DMS153 treated with DMSO at 0.1 percent for 48 hours (cell line): ENCODE results near the gene CLDN6.

ENCODE experiments used
- DNase-seq: peaks from one replicate; lab custom pipeline; 2025; ENCODE audit not compliant: unreplicated experiment; lab: John Stamatoyannopoulos, UW

The CLDN6 gene

GRCh38 chr16:2990891-2991290, 27.1 kb downstream of the CLDN6 start:
- no peak for DNase-seq

GRCh38 chr16:2988590-2989099, 29.3 kb downstream of the CLDN6 start:
- DNase-seq: no peak

GRCh38 chr16:2987833-2988232, 30.1 kb downstream of the CLDN6 start:
- DNase-seq: no peak

GRCh38 chr16:2987286-2987685, 30.7 kb downstream of the CLDN6 start:
- no peak for DNase-seq

GRCh38 chr16:2986623-2987188, 31.3 kb downstream of the CLDN6 start:
- DNase-seq: no peak

- DNase-seq: no peak
These were observed 32.1 kb downstream of the CLDN6 start for GRCh38 chr16:2985893-2986355.

- no peak for DNase-seq
These were observed 32.5 kb downstream of the CLDN6 start for GRCh38 chr16:2985462-2985861.

- DNase-seq: peak; percentile 58
These were observed 34.3 kb downstream of the CLDN6 start for GRCh38 chr16:2983706-2984136.

- no peak for DNase-seq
These were observed 35.6 kb downstream of the CLDN6 start for GRCh38 chr16:2982402-2982801.

- DNase-seq: no peak
These were observed 36.1 kb downstream of the CLDN6 start for GRCh38 chr16:2981899-2982250.

- no peak for DNase-seq
These were observed 36.6 kb downstream of the CLDN6 start for GRCh38 chr16:2981177-2981898.

GRCh38 chr16:2980227-2981176, 37.5 kb downstream of the CLDN6 start, which contains the start of gene PKMYT1:
Gene PKMYT1, minus strand, starts transcription at chr16:2980446. Its CDS starts 789 bp downstream, at chr16:2979657.
- DNase-seq: peak; percentile 82

- no peak for DNase-seq
These were observed 38.2 kb downstream of the CLDN6 start for GRCh38 chr16:2979669-2980226.

- DNase-seq: peak; percentile 64
These were observed 40.5 kb downstream of the CLDN6 start for GRCh38 chr16:2977440-2977839.

- no peak for DNase-seq
These were observed 41.3 kb downstream of the CLDN6 start for GRCh38 chr16:2976673-2977072.

GRCh38 chr16:2976201-2976600, 41.8 kb downstream of the CLDN6 start:
- no peak for DNase-seq

GRCh38 chr16:2975161-2975795, 42.7 kb downstream of the CLDN6 start:
- DNase-seq: no peak

- no peak for DNase-seq
These were observed 43.5 kb downstream of the CLDN6 start for GRCh38 chr16:2974319-2975056.

- DNase-seq: no peak
These were observed 44.2 kb downstream of the CLDN6 start for GRCh38 chr16:2973605-2974318.
